ENCODE measurements around the gene MPHOSPH9.

- no peak for TF ChIP-seq ZBTB33 (IDR thresholded peaks at IDR 0.05; ENCODE audit: extremely low read depth, insufficient replicate concordance, low read length)
- no peak for TF ChIP-seq CTCF (IDR thresholded peaks at IDR 0.05 in 2 of 3, conservative IDR thresholded peaks at IDR 0.05 in 1 of 3; ENCODE audit: borderline replicate concordance in 1 of 3, insufficient read depth in 1 of 3, low read depth in 2 of 3, low read length in 2 of 3)
- no peak for TF ChIP-seq FOSL1 (IDR thresholded peaks at IDR 0.05; ENCODE audit: low read depth)
- no peak for TF ChIP-seq ZNF274 (IDR thresholded peaks at IDR 0.05; ENCODE audit: low read depth, low read length)
- no peak for TF ChIP-seq CEBPB (IDR thresholded peaks at IDR 0.05; ENCODE audit: low read depth)
- no peak for TF ChIP-seq POLR2A (IDR thresholded peaks at IDR 0.05; ENCODE audit: borderline replicate concordance, extremely low read depth, insufficient read depth, insufficient read length)
Observed at GRCh38 chr12:123269395-123269892, 36.5 kb upstream of the MPHOSPH9 start.

Data from HCT116 (cell line).